NCI-H1105 treated with DMSO at 0.1 percent for 48 hours (cell line): ENCODE data around the gene MAP4.

ENCODE experiments used
- DNase-seq: peaks from one replicate; lab custom pipeline; 2025; lab: John Stamatoyannopoulos, UW

MAP4 gene

GRCh38 chr3:47961036-47961435 lies 55.2 kb downstream of the MAP4 start:
- DNase-seq = no peak

GRCh38 chr3:47956521-47956920 lies 59.7 kb downstream of the MAP4 start:
- DNase-seq = no peak

- DNase-seq = no peak
Observed at GRCh38 chr3:47954567-47954966, 61.6 kb downstream of the MAP4 start.

- DNase-seq = no peak
Observed at GRCh38 chr3:47950453-47951169, 65.6 kb downstream of the MAP4 start.

- no peak for DNase-seq
Observed at GRCh38 chr3:47949979-47950378, 66.2 kb downstream of the MAP4 start.

GRCh38 chr3:47940232-47940631 lies 76.0 kb downstream of the MAP4 start:
- no peak for DNase-seq

GRCh38 chr3:47932421-47932820 lies 83.8 kb downstream of the MAP4 start:
- no peak for DNase-seq

- no peak for DNase-seq
Observed at GRCh38 chr3:47930979-47931378, 85.2 kb downstream of the MAP4 start.

GRCh38 chr3:47916696-47917095 lies 99.5 kb downstream of the MAP4 start:
- no peak for DNase-seq

- DNase-seq = no peak
Observed at GRCh38 chr3:47916201-47916600, 100.0 kb downstream of the MAP4 start.

- DNase-seq = no peak
Observed at GRCh38 chr3:47912006-47912504, 104.2 kb downstream of the MAP4 start.

- no peak for DNase-seq
Observed at GRCh38 chr3:47910777-47911440, 105.3 kb downstream of the MAP4 start.

GRCh38 chr3:47910233-47910632 lies 106.0 kb downstream of the MAP4 start:
- DNase-seq = no peak

- DNase-seq = no peak
Observed at GRCh38 chr3:47909607-47910006, 106.6 kb downstream of the MAP4 start.

GRCh38 chr3:47908744-47909143 lies 107.5 kb downstream of the MAP4 start:
- DNase-seq = no peak

GRCh38 chr3:47907784-47908183 lies 108.4 kb downstream of the MAP4 start:
- no peak for DNase-seq

- DNase-seq = no peak
Observed at GRCh38 chr3:47902746-47903145, 113.5 kb downstream of the MAP4 start.

GRCh38 chr3:47901280-47901833 lies 114.9 kb downstream of the MAP4 start:
- no peak for DNase-seq

- DNase-seq = no peak
Observed at GRCh38 chr3:47899495-47900108, 116.6 kb downstream of the MAP4 start.

GRCh38 chr3:47897954-47898353 lies 118.3 kb downstream of the MAP4 start:
- DNase-seq = no peak

- no peak for DNase-seq
Observed at GRCh38 chr3:47896736-47897135, 119.5 kb downstream of the MAP4 start.

- DNase-seq = no peak
Observed at GRCh38 chr3:47895241-47895640, 121.0 kb downstream of the MAP4 start.
